HEK293 (cell line): ENCODE data around the gene LRP6.

Experiments
- CTCF ChIA-PET: fragments of 350-600 bp; formaldehyde crosslinking; extraction: SDS; loops from one replicate; lab custom pipeline; 2021; ENCODE audit warnings: antibody characterized with exemption; lab: Yijun Ruan, JAX
- POLR2A ChIA-PET: fragments of 300-600 bp; formaldehyde crosslinking; extraction: SDS; loops from one replicate; lab custom pipeline; 2020; ENCODE audit warnings: antibody characterized with exemption, inconsistent platforms; lab: Yijun Ruan, JAX
- H3K27ac ChIP-seq: fragments of 200-500 bp; sonication (Bioruptor generic); 2 replicates; pipeline ENCODE4 v1.5.1; 2014; ENCODE audit warnings: low read depth, low read length, control low read depth, inconsistent platforms; ENCODE audit errors: extremely low read depth
- H3K36me3 ChIP-seq, 2 experiments: fragments of 200-500 bp in 1 of 2; sonication (Bioruptor generic) in 1 of 2; 1 replicate in 1 of 2; 2 replicates in 1 of 2; pipeline ENCODE4 v1.5.1; 2014 to 2017; ENCODE audit warnings: inconsistent platforms in 2 of 2, low read length in 2 of 2; ENCODE audit not compliant: control insufficient read depth in 2 of 2, insufficient read depth in 1 of 2
- H3K4me1 ChIP-seq: fragments of 200-500 bp; sonication (Bioruptor generic); 2 replicates; pipeline ENCODE4 v1.5.1; 2014; ENCODE audit warnings: mild to moderate bottlenecking, low read length, inconsistent platforms; ENCODE audit not compliant: control insufficient read depth, insufficient read depth
- H3K4me3 ChIP-seq: 2 replicates; pipeline ENCODE4 v1.5.1; 2011; ENCODE audit warnings: low read depth, mild to moderate bottlenecking, control low read depth, low read length, moderate library complexity
- H3K9me3 ChIP-seq: fragments of 200-500 bp; sonication (Bioruptor generic); 2 replicates; pipeline ENCODE4 v1.5.1; 2014; ENCODE audit warnings: low read depth, low read length, inconsistent platforms; ENCODE audit not compliant: control insufficient read depth, insufficient read depth
- OSR2 ChIP-seq: fragments of 450-650 bp; formaldehyde crosslinking; IDR thresholded peaks from 2 replicates; pipeline ENCODE4 v1.5.1; 2016; ENCODE audit warnings: missing biosample characterization, missing genetic modification characterization
- PRDM10 ChIP-seq: fragments of 450-650 bp; formaldehyde crosslinking; IDR thresholded peaks from 2 replicates; pipeline ENCODE4 v1.5.1; 2016; ENCODE audit warnings: missing biosample characterization, missing genetic modification characterization
- RBAK ChIP-seq: fragments of 450-650 bp; formaldehyde crosslinking; IDR thresholded peaks from 2 replicates; pipeline ENCODE4 v1.5.1; 2016; ENCODE audit warnings: missing biosample characterization, missing genetic modification characterization
- SP7 ChIP-seq: fragments of 450-650 bp; formaldehyde crosslinking; IDR thresholded peaks from 2 replicates; pipeline ENCODE4 v1.5.1; 2016; ENCODE audit warnings: missing biosample characterization, missing genetic modification characterization
- TCF7L2 ChIP-seq: IDR thresholded peaks from 2 replicates; pipeline ENCODE4 v1.6.1; 2011; ENCODE audit warnings: low read depth, mild to moderate bottlenecking, inconsistent platforms, low read length, moderate library complexity, borderline replicate concordance
- WT1 ChIP-seq: fragments of 450-650 bp; formaldehyde crosslinking; IDR thresholded peaks from 2 replicates; pipeline ENCODE4 v1.5.1; 2016; ENCODE audit warnings: missing biosample characterization, missing genetic modification characterization
- YY2 ChIP-seq: fragments of 450-650 bp; formaldehyde crosslinking; IDR thresholded peaks from 2 replicates; pipeline ENCODE4 v1.5.1; 2016; ENCODE audit warnings: missing biosample characterization, missing genetic modification characterization
- ZBTB1 ChIP-seq: fragments of 450-650 bp; formaldehyde crosslinking; IDR thresholded peaks from 2 replicates; pipeline ENCODE4 v1.5.1; 2016; ENCODE audit warnings: missing biosample characterization, missing genetic modification characterization
- ZBTB11 ChIP-seq: fragments of 450-650 bp; formaldehyde crosslinking; conservative IDR thresholded peaks from 2 replicates; pipeline ENCODE4 v1.5.1; 2016; ENCODE audit warnings: low read depth, missing biosample characterization, missing genetic modification characterization
- ZFP37 ChIP-seq: fragments of 450-650 bp; formaldehyde crosslinking; IDR thresholded peaks from 2 replicates; pipeline ENCODE4 v1.5.1; 2016; ENCODE audit warnings: missing biosample characterization, missing genetic modification characterization
- ZNF114 ChIP-seq: fragments of 450-650 bp; formaldehyde crosslinking; IDR thresholded peaks from 2 replicates; pipeline ENCODE4 v1.5.0; 2017; ENCODE audit warnings: missing biosample characterization, missing genetic modification characterization
- ZNF121 ChIP-seq: fragments of 450-650 bp; formaldehyde crosslinking; IDR thresholded peaks from 2 replicates; pipeline ENCODE4 v1.5.1; 2016; ENCODE audit warnings: missing biosample characterization, missing genetic modification characterization
- ZNF223 ChIP-seq: fragments of 450-650 bp; formaldehyde crosslinking; IDR thresholded peaks from 2 replicates; pipeline ENCODE4 v1.5.1; 2016; ENCODE audit warnings: missing biosample characterization, missing genetic modification characterization
- ZNF239 ChIP-seq: fragments of 450-650 bp; formaldehyde crosslinking; IDR thresholded peaks from 2 replicates; pipeline ENCODE4 v1.5.1; 2016; ENCODE audit warnings: missing biosample characterization, missing genetic modification characterization
- ZNF24 ChIP-seq: fragments of 450-650 bp; formaldehyde crosslinking; IDR thresholded peaks from 2 replicates; pipeline ENCODE4 v1.5.1; 2016; ENCODE audit warnings: missing biosample characterization, missing genetic modification characterization
- ZNF341 ChIP-seq: fragments of 450-650 bp; formaldehyde crosslinking; IDR thresholded peaks from 2 replicates; pipeline ENCODE4; 2016; ENCODE audit warnings: low read depth, missing biosample characterization, missing genetic modification characterization
- ZNF610 ChIP-seq: fragments of 450-650 bp; formaldehyde crosslinking; IDR thresholded peaks from 2 replicates; pipeline ENCODE4 v1.5.1; 2016; ENCODE audit warnings: missing biosample characterization, missing genetic modification characterization, borderline replicate concordance
- ZNF677 ChIP-seq: fragments of 450-650 bp; IDR thresholded peaks from 2 replicates; pipeline ENCODE4 v1.5.0; 2018; ENCODE audit warnings: missing biosample characterization, mild to moderate bottlenecking, missing genetic modification characterization, moderate library complexity
- ZNF707 ChIP-seq: fragments of 450-650 bp; formaldehyde crosslinking; IDR thresholded peaks from 2 replicates; pipeline ENCODE4 v1.5.1; 2016; ENCODE audit warnings: missing biosample characterization, missing genetic modification characterization
- ZNF76 ChIP-seq: fragments of 450-650 bp; formaldehyde crosslinking; IDR thresholded peaks from 2 replicates; pipeline ENCODE4; 2016; ENCODE audit warnings: low read depth, missing biosample characterization, missing genetic modification characterization, borderline replicate concordance
- ZNF768 ChIP-seq: fragments of 450-650 bp; formaldehyde crosslinking; IDR thresholded peaks from 2 replicates; pipeline ENCODE4 v1.5.1; 2018; ENCODE audit warnings: missing biosample characterization, mild to moderate bottlenecking, missing genetic modification characterization
- ZSCAN30 ChIP-seq: fragments of 450-650 bp; IDR thresholded peaks from 2 replicates; pipeline ENCODE4 v1.5.1; 2018; ENCODE audit warnings: missing biosample characterization, mild to moderate bottlenecking, missing genetic modification characterization, moderate library complexity
- TF ChIP-seq, protein P1 (sequence below): fragments of 450-650 bp; formaldehyde crosslinking; IDR thresholded peaks from 2 replicates; pipeline ENCODE4 v1.5.1; 2016; ENCODE audit warnings: missing biosample characterization, missing genetic modification characterization
- TF ChIP-seq, protein P2 (sequence below): fragments of 450-650 bp; formaldehyde crosslinking; IDR thresholded peaks from 2 replicates; pipeline ENCODE4 v1.5.1; 2016; ENCODE audit warnings: missing biosample characterization, missing genetic modification characterization
- TF ChIP-seq, protein P3 (sequence below): fragments of 450-650 bp; formaldehyde crosslinking; IDR thresholded peaks from 2 replicates; pipeline ENCODE4 v1.5.1; 2016; ENCODE audit warnings: missing biosample characterization, missing genetic modification characterization

LRP6 gene

GRCh38 chr12:12181511-12181910 is 85.3 kb downstream of the LRP6 start (continued):
- TF ChIP-seq ZSCAN30 (tag by site-specific recombination) (no peak), TCF7L2 (no peak), ZNF341 (tag by site-specific recombination) (no peak)

- ChIA-PET POLR2A (no interaction called here), CTCF (interaction anchor here (0.5 kb wide), 1 partner anchor 1607 kb away, joined by 7 read pairs; no protein-coding TSS in a partner anchor)
- Histone ChIP-seq H3K36me3 (peaks cover 0 to 18% of the 10 kb centered on the region in 2 experiments; a peak in 2 of 3 replicates), H3K4me1 (peaks cover 17% of the 10 kb centered on the region), H3K27ac (no peak overlapping the region), H3K9me3 (no peaks in the 10 kb centered on the region), H3K4me3 (no peak overlapping the region)
- TF ChIP-seq ZNF768: no peak
- no peak for TF ChIP-seq ZNF341 (tag by site-specific recombination)
- TF ChIP-seq, protein P1, sequence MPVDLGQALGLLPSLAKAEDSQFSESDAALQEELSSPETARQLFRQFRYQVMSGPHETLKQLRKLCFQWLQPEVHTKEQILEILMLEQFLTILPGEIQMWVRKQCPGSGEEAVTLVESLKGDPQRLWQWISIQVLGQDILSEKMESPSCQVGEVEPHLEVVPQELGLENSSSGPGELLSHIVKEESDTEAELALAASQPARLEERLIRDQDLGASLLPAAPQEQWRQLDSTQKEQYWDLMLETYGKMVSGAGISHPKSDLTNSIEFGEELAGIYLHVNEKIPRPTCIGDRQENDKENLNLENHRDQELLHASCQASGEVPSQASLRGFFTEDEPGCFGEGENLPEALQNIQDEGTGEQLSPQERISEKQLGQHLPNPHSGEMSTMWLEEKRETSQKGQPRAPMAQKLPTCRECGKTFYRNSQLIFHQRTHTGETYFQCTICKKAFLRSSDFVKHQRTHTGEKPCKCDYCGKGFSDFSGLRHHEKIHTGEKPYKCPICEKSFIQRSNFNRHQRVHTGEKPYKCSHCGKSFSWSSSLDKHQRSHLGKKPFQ (tag by site-specific recombination): no peak
- TF ChIP-seq YY2 (tag by site-specific recombination): no peak
- TF ChIP-seq ZNF677 (tag by site-specific recombination): no peak
- TF ChIP-seq ZBTB1 (tag by site-specific recombination): no peak
- TF ChIP-seq ZNF76: no peak
- TF ChIP-seq SP7: no peak
- TF ChIP-seq OSR2: no peak
- TF ChIP-seq PRDM10 (tag by site-specific recombination): no peak
- TF ChIP-seq ZNF239 (tag by site-specific recombination): no peak
- TF ChIP-seq, protein P2, sequence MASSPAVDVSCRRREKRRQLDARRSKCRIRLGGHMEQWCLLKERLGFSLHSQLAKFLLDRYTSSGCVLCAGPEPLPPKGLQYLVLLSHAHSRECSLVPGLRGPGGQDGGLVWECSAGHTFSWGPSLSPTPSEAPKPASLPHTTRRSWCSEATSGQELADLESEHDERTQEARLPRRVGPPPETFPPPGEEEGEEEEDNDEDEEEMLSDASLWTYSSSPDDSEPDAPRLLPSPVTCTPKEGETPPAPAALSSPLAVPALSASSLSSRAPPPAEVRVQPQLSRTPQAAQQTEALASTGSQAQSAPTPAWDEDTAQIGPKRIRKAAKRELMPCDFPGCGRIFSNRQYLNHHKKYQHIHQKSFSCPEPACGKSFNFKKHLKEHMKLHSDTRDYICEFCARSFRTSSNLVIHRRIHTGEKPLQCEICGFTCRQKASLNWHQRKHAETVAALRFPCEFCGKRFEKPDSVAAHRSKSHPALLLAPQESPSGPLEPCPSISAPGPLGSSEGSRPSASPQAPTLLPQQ (tag by site-specific recombination): no peak
- no peak for TF ChIP-seq ZNF223 (tag by site-specific recombination)
These were observed 86.3 kb downstream of the LRP6 start for GRCh38 chr12:12180575-12180974.

GRCh38 chr12:12180136-12180535 is 86.7 kb downstream of the LRP6 start:
- no peaks in the 10 kb centered on the region for H3K9me3 ChIP-seq
- ChIA-PET POLR2A (no interaction called here), CTCF (no interaction called here)
- no peak overlapping the region for H3K4me3 ChIP-seq
- peaks cover 17% of the 10 kb centered on the region; the same call in 1 of the 2 replicates for H3K4me1 ChIP-seq
- H3K36me3 ChIP-seq: peaks cover 0 to 18% of the 10 kb centered on the region in 2 experiments; a peak in 2 of 3 replicates
- H3K27ac ChIP-seq: no peak overlapping the region
- TF ChIP-seq ZBTB11 (tag by site-specific recombination): no peak
- no peak for TF ChIP-seq ZFP37 (tag by site-specific recombination)
- TF ChIP-seq ZNF24 (tag by site-specific recombination): no peak
- TF ChIP-seq RBAK (tag by site-specific recombination): no peak
- no peak for TF ChIP-seq ZNF610 (tag by site-specific recombination)
- TF ChIP-seq ZNF707 (tag by site-specific recombination): no peak
- no peak for TF ChIP-seq ZNF114 (tag by site-specific recombination)
- TF ChIP-seq ZNF121 (tag by site-specific recombination): no peak
- TF ChIP-seq, protein P3, sequence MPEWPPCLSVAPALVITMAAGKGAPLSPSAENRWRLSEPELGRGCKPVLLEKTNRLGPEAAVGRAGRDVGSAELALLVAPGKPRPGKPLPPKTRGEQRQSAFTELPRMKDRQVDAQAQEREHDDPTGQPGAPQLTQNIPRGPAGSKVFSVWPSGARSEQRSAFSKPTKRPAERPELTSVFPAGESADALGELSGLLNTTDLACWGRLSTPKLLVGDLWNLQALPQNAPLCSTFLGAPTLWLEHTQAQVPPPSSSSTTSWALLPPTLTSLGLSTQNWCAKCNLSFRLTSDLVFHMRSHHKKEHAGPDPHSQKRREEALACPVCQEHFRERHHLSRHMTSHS: no peak
- no peak for TF ChIP-seq WT1 (tag by site-specific recombination)
